ENCODE results near the gene OR5AK2.
"Not testable (repeated sequence)": the region's sequence is repeated elsewhere in the genome, so short reads cannot be mapped to it uniquely, and the experiment has no call there.

OR5AK2 gene, protein sequence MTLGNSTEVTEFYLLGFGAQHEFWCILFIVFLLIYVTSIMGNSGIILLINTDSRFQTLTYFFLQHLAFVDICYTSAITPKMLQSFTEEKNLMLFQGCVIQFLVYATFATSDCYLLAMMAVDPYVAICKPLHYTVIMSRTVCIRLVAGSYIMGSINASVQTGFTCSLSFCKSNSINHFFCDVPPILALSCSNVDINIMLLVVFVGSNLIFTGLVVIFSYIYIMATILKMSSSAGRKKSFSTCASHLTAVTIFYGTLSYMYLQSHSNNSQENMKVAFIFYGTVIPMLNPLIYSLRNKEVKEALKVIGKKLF

DNA sequence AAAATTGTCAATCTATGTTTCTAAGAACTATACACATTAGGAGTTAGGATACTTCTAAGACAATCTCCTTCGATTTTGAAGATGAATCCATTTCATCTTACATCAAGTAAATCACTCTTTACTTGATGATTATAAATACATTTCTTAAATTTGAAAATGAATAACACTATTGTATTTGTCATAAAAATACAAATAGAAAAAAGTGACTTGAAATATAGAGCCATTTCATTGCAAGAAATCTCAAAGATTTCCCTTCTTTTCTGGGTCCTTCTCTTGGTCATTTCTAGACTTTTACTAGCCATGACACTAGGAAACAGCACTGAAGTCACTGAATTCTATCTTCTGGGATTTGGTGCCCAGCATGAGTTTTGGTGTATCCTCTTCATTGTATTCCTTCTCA is at the start of gene OR5AK2:
Gene OR5AK2 (plus strand): TSS at position 301 of the 400 bp plus-strand sequence. CDS start 0 bp downstream, at position 301.
- no peak for DNase-seq

DNA sequence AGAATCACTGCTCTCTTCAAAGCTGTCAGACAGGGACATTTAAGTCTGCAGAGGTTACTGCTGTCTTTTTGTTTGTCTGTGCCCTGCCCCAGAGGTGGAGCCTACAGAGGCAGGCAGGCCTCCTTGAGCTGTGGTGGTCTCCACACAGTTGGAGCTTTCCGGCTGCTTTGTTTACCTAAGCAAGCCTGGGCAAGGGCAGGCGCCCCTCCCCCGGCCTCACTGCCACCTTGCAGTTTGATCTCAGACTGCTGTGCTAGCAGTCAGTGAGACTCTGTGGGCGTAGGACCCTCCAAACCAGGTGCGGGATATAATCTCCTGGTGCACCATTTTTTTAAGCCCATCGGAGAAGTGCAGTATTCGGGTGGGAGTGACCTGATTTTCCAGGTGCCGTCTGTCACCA is 43.2 kb upstream of the OR5AK2 start:
- DNase-seq, result not testable (repeated sequence)

DNA sequence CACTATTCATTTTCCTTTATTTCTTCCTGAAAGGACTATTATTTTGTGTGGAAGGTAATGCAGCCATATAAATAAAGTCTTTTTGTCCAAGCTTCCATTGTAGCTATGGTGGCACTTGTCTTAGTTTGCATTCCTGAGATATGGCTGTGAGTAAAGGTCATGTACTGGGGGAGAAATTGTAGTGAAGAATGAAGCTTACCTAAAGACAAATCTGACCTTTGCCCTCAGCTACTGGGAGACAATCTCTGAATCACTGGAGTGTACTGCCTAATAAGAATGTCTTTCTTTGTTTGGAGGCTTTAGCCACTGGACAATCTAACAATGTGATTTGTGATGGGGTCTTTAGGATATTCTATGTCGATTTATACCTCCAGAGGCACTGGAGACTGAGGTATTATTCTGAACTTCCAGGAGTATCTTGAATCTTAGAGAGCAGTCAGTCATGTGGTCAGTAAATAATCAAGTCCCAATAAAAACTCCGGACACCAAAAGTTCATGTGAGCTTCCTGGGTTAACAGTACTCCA is 39.7 kb upstream of the OR5AK2 start:
- DNase-seq, result no peak

DNA sequence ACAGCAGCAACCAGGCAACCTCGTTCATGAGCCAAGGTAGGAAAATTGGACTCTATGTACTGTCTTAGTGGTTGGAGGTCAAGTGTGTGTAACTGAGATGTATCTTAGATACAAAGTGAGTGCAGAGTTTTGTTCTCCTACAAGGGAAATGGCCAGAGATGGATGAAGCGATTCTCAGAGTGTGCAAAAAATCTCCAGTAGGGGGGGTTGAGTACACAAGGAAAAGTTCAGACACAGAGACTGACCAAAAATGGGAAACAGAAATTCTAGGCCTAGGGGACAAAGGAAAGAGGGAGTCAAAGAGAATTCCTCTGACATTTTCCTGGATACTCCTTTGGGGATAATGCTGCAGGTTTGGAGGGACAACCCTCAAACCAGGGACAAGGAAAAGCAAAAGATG is 38.2 kb upstream of the OR5AK2 start:
- no peak for DNase-seq

DNA sequence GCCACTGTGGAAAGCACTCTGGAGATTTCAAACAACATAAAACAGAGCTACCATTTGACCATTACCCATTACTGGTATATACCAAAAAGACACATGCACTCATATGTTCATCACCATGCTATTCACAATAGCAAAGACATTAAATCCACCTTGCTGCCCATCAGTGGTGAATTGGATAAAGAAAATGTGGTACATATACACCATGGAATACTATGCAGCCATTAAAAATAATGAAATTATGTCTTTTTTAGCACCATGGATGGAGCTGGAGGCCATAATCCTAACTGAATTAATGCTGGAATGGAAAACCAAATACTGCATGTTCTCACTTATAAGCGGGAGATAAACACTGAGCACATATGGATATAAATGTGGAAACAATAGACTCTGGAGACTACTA is 34.8 kb upstream of the OR5AK2 start:
- DNase-seq, result not testable (repeated sequence)

DNA sequence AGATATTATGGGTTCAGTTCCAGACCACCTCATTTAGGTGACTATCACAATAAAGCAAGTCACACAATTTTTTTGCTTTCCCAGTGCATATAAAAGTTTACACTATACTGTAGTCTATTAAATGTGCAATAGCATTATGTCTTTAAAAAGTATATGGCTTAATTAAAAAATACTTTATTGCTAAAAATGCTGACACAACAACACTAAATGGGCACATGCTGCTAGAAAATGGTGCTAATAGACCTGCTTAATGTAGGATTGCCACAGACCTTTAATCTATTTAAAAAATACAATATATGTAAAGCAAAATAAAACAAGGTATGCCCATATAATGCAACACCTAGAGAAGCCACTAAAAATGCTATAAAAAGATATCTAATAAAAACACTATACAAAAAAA is 27.1 kb upstream of the OR5AK2 start:
- DNase-seq, result no peak

DNA sequence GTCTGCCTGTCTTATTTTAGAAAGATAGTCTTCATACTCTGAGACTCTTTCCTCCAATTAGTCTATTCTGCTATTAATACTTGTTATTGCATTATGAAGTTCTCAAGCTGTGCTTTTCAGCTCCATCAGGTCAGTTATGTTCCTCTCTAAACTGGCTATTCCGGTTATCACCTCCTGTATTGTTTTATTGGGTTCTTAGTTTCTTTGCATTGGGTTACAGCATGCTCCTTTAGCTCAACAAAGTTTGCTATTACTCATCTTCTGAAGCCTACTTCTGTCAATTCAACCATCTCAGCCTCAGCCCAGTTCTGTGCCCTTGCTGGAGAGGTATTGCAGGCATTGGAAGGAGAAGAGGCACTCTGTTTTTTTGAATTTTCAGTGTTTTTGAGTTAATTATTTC is 21.0 kb upstream of the OR5AK2 start:
- DNase-seq, result no peak

DNA sequence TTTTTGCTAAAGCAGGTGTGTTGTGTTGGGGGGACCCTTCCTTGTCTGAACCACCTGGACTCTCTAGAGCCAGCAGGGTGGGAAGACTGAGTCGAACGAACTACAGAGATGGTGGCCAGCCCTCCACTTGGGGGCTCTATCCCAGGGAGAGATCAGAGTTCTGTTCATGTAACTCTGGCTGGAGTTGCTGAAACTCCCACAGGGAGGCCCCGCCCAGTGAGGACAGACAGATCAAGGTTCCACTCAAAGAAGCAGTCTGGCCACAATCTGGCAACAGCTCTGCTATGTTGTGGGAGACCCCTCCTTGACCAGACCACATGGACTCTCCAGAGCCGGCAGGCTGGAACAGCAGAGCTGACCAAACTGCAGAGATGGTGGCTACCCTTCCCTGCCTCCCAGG is 20.2 kb upstream of the OR5AK2 start:
- DNase-seq, result no peak

DNA sequence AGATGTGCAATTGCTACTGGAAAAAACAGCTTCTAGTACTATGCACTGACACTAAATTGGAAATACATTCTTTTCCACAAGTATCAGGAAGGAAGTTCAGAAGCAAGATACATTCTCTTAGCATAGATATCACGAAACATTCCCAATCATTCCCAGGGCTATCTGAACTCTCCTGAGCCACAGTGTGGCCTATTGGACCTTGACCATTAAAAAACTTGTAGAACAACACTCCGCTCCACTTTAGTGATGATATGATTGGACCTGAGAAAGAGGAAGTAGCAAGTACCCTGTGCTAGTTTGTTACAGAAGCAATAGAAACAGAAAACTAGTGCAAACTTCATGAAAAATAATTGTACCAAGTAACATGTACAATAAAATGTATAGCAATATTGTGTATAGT is 11.4 kb upstream of the OR5AK2 start:
- DNase-seq, result no peak

DNA sequence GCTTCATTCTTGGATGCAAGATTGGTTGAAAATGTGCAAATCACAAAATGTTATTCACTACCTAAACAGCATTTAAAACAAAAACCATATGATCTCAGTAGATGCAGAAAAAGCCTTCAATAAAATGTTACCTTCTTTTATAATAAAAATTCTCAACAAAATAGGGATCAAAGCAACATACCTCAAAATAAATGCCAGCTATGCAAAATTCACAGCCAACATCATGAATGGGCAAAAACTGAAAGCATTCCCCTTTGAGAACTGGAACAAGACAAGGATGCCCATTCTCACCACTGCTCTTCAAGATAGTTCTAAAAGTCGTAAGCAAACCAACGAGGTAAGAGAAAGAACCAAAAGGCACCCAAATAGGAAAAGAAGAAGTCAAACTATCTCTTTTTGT is 2.0 kb downstream of the OR5AK2 start:
- DNase-seq, result no peak

DNA sequence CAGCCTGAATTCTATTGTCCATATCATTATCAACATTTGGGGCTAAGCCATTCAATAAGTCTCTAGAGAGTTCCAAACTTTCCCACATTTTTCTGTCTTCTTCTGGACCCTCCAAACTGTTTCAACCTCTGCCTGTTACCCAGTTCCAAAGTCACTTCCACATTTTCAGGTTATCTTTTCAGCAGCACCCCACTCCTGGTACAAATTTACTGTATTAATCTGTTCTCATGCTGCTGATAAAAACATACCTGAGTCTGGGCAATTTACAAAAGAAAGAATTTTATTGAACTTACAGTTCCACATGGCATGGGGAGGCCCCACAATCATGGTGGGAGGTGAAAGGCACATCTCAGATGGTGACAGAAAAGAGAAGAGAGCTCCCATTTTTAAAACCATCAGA is 5.8 kb downstream of the OR5AK2 start:
- DNase-seq, result no peak

DNA sequence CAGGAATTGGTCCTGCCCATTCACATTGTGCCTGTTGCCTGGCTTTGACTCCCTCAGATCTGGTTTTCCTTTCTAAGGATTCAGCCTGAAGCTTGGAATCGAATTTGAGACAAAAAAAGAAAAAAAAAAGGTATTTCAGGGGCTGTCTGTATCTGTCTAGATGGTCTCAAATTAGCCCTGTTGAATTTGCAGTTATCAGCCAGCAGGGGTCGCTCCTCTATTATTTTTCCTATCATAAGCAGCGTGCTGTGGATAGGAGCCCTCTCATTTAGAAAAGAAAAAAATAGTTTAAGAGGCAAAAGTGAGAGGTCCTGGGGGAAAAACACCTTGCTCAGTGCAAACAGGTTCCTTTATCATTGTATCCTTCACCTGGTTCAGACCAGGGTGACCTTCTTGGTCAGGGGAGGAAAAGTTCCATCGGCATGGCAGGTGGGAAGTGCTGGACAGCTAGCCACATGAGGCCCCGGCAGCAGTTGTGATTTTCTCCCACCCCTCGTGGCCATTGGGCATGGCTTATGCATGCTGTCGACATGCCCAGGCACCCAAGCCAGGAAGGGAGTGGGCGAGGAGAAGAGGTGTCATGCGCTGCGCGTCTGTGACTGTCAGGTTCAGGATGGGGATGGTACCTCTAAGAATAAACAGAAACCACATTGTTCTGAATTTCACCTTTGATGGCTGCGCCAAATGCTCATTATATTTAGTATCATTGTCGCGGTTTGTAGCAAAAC is 13.1 kb downstream of the OR5AK2 start:
- DNase-seq, result no peak

DNA sequence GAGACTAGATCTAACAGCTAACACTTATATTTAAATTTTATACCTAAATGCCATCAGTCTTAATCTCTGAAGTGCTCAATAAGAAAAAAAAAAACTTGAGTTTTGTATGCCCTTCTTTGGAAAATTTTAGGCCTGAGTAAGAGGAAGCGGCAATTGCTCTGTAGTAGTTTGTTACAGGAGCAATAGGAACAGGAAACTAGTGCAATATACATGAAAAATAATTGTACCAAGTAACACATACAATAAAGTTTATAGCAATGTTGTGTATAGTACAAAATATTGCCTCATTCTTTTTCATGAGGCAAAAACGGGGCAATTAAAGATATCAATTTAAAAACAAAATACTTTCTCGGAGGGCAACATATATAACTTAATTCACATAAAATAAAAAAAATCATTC is 19.7 kb downstream of the OR5AK2 start:
- no peak for DNase-seq

DNA sequence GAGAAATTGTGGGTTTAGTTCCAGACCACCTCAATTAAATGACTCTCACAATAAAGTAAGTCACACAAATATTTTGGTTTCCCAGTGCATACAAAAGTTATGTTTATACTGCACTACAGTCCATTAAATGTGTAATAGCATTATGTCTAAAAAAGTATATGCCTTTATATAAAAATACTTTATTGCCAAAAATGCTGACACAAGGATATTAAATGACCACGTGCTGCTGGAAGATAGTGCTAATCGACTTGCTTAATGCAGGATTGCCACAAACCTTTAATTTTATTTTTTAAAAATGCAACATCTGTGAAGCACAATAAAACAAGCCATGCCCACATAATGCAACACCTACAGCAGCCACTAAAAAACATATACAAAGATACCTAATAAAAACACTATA is 27.0 kb downstream of the OR5AK2 start:
- no peak for DNase-seq

DNA sequence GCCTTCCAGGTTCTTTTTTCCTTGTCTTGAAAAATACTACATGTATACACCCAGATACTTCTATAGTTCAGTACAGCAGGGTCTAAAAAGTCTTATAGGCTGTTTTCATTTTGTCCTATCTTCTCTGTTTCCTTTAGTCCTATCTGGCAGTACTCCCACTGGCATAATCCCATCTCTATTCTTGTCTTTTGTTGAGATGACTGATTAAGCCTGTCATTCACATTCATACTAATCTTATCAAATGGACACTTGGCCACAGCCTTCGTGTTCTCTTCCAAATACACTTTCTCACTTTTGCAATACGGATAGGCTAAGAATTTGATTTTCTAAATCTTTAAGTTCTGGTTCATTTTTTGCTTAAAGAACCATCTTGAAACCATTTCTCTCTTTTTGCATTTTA is 42.8 kb downstream of the OR5AK2 start:
- no peak for DNase-seq
